Measurements from ENCODE around the gene AJUBA.

The AJUBA gene

DNA sequence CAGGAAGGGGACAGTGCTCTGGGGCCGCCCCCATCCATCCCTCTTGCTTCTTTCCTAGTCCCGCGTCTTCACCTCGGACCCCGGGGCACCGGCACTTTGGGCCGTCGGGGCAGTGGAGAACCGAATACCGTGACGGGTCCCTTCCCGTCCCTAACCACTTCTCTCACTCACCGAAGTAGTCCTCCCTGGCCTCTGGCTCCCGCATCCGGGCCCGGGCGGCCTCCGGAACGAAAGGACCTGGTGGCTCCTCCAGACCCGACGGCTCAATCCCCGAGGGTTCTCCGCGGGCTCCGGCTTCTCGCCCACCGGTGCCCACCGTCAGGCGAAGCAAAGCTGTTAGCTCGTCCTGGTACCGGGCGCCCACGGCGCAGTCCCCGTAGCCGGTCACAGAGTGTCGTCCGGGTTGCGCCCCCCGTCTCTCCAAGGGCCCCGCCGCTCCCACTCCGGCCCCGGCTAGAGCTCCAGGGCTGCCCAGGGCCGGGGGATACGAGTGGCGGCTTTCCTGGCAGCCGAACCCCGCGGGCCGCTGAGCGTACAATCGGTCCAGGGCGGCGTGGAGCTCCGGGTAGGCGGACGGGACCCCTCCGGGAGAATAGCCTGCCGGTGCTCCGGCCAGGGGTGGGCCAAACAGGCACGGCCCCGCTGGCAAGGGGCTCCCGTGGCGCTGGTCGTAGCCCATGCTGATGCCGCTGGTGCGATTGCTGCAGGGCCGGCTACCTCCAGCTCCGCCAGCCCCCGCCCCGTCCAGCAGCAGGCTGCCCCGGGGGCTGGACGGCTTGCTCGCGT lies 1.1 kb downstream of the AJUBA start:
- peak overlapping the region; percentile 69 for H2AFZ ChIP-seq (ENCODE audit: low read depth, low read length)
- H3K27ac ChIP-seq (ENCODE audit: low read length), result peak overlapping the region; percentile 48; the same call in 1 of the 2 replicates
- H3K36me3 ChIP-seq (ENCODE audit: insufficient read depth, low read length), result peaks cover 12% of the 10 kb centered on the region; the same call in 1 of the 2 replicates
- H3K9me3 ChIP-seq (ENCODE audit: insufficient read depth, low read length, severe bottlenecking), result no peaks in the 10 kb centered on the region
- peaks cover 47% of the 10 kb centered on the region for H3K4me1 ChIP-seq (ENCODE audit: insufficient read depth, low read length)
- peaks cover 9% of the 10 kb centered on the region; the same call in 1 of the 2 replicates for H4K20me1 ChIP-seq (ENCODE audit: insufficient read depth, low read length)
- DNase-seq, result no peak
- H3K9ac ChIP-seq (ENCODE audit: low read depth, low read length), result peak overlapping the region; percentile 77
- no peaks in the 10 kb centered on the region for H3K27me3 ChIP-seq (ENCODE audit: insufficient read depth, low read length, poor library complexity)
- H3K79me2 ChIP-seq (ENCODE audit: insufficient read depth, low read length), result peaks cover 12% of the 10 kb centered on the region; the same call in 1 of the 2 replicates
- H3K4me2 ChIP-seq (ENCODE audit: insufficient read depth, low read length), result peak overlapping the region; percentile 77
- peak overlapping the region; percentile 29 to 83; a peak in 3 of 4 replicates for H3K4me3 ChIP-seq (ENCODE audit: low read depth in 1 of 2, low read length in 2 of 2)
- ATAC-seq (ENCODE audit: insufficient read depth, low read depth), result no peak
- no peak for TF ChIP-seq EZH2 (IDR thresholded peaks at IDR 0.05; ENCODE audit: borderline replicate concordance, low read depth, low read length, severe bottlenecking)
- TF ChIP-seq, protein P1, sequence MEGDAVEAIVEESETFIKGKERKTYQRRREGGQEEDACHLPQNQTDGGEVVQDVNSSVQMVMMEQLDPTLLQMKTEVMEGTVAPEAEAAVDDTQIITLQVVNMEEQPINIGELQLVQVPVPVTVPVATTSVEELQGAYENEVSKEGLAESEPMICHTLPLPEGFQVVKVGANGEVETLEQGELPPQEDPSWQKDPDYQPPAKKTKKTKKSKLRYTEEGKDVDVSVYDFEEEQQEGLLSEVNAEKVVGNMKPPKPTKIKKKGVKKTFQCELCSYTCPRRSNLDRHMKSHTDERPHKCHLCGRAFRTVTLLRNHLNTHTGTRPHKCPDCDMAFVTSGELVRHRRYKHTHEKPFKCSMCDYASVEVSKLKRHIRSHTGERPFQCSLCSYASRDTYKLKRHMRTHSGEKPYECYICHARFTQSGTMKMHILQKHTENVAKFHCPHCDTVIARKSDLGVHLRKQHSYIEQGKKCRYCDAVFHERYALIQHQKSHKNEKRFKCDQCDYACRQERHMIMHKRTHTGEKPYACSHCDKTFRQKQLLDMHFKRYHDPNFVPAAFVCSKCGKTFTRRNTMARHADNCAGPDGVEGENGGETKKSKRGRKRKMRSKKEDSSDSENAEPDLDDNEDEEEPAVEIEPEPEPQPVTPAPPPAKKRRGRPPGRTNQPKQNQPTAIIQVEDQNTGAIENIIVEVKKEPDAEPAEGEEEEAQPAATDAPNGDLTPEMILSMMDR (IDR thresholded peaks at IDR 0.05; ENCODE audit: borderline replicate concordance, extremely low read depth, low read length, poor library complexity, severe bottlenecking), result no peak

DNA sequence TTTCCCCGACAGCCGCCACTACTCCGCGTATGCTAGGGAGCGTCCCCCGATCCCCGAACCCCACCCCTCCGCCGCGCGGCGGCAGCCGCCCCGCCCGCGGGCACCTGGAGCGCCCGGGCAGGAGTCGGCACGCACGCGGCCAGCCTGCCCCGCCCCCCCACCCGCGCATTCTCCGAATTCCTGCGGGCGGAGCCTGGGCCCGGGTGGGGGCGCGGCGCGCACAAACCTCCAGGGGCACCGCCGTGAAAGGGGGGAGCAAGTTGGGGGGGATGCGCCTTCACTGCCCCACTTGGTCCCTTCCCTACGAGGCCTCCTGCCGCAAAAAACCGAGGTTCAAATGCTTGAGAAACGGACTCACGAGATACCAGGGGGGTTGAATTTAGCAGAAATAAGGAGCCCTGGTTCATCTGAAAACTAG lies 1.7 kb downstream of the AJUBA start:
- peak; percentile 39 for ATAC-seq (ENCODE audit: insufficient read depth, low read depth)
- H3K27me3 ChIP-seq (ENCODE audit: insufficient read depth, low read length, poor library complexity), result no peaks in the 10 kb centered on the region
- H3K27ac ChIP-seq (ENCODE audit: low read length), result peak overlapping the region; percentile 48; the same call in 1 of the 2 replicates
- H3K36me3 ChIP-seq (ENCODE audit: insufficient read depth, low read length), result peaks cover 16% of the 10 kb centered on the region; the same call in 1 of the 2 replicates
- peak; percentile 54 for DNase-seq
- H3K4me1 ChIP-seq (ENCODE audit: insufficient read depth, low read length), result peaks cover 47% of the 10 kb centered on the region
- no peak for TF ChIP-seq EZH2 (IDR thresholded peaks at IDR 0.05; ENCODE audit: borderline replicate concordance, low read depth, low read length, severe bottlenecking)
- TF ChIP-seq, protein P1 (IDR thresholded peaks at IDR 0.05; ENCODE audit: borderline replicate concordance, extremely low read depth, low read length, poor library complexity, severe bottlenecking), result no peak
- H3K9me3 ChIP-seq (ENCODE audit: insufficient read depth, low read length, severe bottlenecking), result no peaks in the 10 kb centered on the region
- H3K4me2 ChIP-seq (ENCODE audit: insufficient read depth, low read length), result peak overlapping the region; percentile 77
- H4K20me1 ChIP-seq (ENCODE audit: insufficient read depth, low read length), result peaks cover 9% of the 10 kb centered on the region; the same call in 1 of the 2 replicates
- peak overlapping the region; percentile 29 to 83; a peak in 3 of 4 replicates for H3K4me3 ChIP-seq (ENCODE audit: low read depth in 1 of 2, low read length in 2 of 2)
- peak overlapping the region; percentile 69 for H2AFZ ChIP-seq (ENCODE audit: low read depth, low read length)
- peaks cover 12% of the 10 kb centered on the region; the same call in 1 of the 2 replicates for H3K79me2 ChIP-seq (ENCODE audit: insufficient read depth, low read length)
- peak overlapping the region; percentile 77 for H3K9ac ChIP-seq (ENCODE audit: low read depth, low read length)

DNA sequence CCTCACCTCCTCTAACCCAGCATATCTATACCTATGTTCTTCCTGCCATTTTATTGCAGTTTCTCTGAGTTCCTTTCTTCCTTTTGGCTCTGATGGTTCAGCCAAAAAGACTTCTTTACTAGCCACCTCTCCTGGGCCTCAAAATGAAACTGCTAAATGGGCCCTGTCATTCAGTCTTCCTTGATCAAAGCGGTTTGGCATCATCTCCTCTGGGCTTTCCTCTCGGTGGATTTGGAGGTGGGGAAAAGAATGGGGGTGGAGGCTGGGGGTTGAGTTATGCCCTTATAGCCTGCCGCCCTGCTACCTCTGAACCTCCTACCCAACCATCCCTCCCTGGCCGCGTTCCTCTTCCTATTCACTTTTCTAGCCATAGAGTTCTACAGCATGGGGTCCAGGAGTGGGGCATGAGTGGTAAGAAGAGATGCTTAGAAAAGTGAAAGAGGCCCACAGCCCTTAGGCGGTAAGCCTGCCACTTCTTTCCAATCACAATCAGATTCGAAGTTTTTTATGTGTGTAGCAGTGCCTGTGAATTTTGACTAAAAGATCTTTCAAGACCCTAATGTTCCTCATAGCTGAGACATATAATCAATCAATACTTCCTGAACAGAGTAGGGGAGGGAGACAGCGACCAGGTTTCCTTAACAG lies 2.5 kb downstream of the AJUBA start:
- Histone ChIP-seq H3K36me3 (ENCODE audit: insufficient read depth, low read length) (peaks cover 18% of the 10 kb centered on the region), H2AFZ (ENCODE audit: low read depth, low read length) (peak overlapping the region; percentile 20; the same call in 1 of the 2 replicates), H3K4me3 (ENCODE audit: low read depth in 1 of 2, low read length in 2 of 2) (peak overlapping the region in 1 of 2 experiments; percentile 83; a peak in 3 of 4 replicates), H3K4me2 (ENCODE audit: insufficient read depth, low read length) (peak overlapping the region; percentile 77), H4K20me1 (ENCODE audit: insufficient read depth, low read length) (peaks cover 9% of the 10 kb centered on the region; the same call in 1 of the 2 replicates), H3K9ac (ENCODE audit: low read depth, low read length) (peak overlapping the region; percentile 77), H3K4me1 (ENCODE audit: insufficient read depth, low read length) (peaks cover 47% of the 10 kb centered on the region), H3K9me3 (ENCODE audit: insufficient read depth, low read length, severe bottlenecking) (no peaks in the 10 kb centered on the region), H3K27ac (ENCODE audit: low read length) (0 out of 2 replicates have a peak overlapping the region, but pooled peaks have one; percentile 9), H3K27me3 (ENCODE audit: insufficient read depth, low read length, poor library complexity) (no peaks in the 10 kb centered on the region), H3K79me2 (ENCODE audit: insufficient read depth, low read length) (peaks cover 12% of the 10 kb centered on the region; the same call in 1 of the 2 replicates)
- DNase-seq (no peak), ATAC-seq (ENCODE audit: insufficient read depth, low read depth) (no peak)
- TF ChIP-seq EZH2 (IDR thresholded peaks at IDR 0.05; ENCODE audit: borderline replicate concordance, low read depth, low read length, severe bottlenecking), result no peak
- TF ChIP-seq, protein P1 (IDR thresholded peaks at IDR 0.05; ENCODE audit: borderline replicate concordance, extremely low read depth, low read length, poor library complexity, severe bottlenecking), result no peak
